Sigmoid colon (tissue), 7 donors: ENCODE data around the gene GPD1. TPM values are rescaled to one million over a fixed set of nuclear protein-coding genes. Genes with fewer than 3 reads are reported as not detected.
"Not testable (repeated sequence)": the region's sequence is repeated elsewhere in the genome, so short reads cannot be mapped to it uniquely, and the experiment has no call there.

ENCODE experiments used
- DNase-seq: peaks from one replicate; pipeline ENCODE4 v3.0.0-alpha.2; 2019
- H3K27ac ChIP-seq, 4 donors: fragments of 200-600 bp; sonication (generic); one replicate each; pipeline ENCODE4 v1.5.1; 2016 to 2019; ENCODE audit warnings: mild to moderate bottlenecking in 1 of 4
- H3K27me3 ChIP-seq, 3 donors: fragments of 200-600 bp; sonication (generic); one replicate each; pipeline ENCODE4 v1.5.1; 2019; ENCODE audit warnings: mild to moderate bottlenecking in 1 of 3
- H3K36me3 ChIP-seq, 4 donors: fragments of 200-600 bp; sonication (generic); one replicate each; pipeline ENCODE4 v1.5.1; 2016 to 2019
- H3K4me1 ChIP-seq, 4 donors: fragments of 200-600 bp; sonication (generic); one replicate each; pipeline ENCODE4 v1.5.1; 2017 to 2019
- H3K4me3 ChIP-seq, 4 donors: fragments of 200-600 bp; sonication (generic); one replicate each; pipeline ENCODE4 v1.5.1; 2017 to 2019; ENCODE audit warnings: mild to moderate bottlenecking in 2 of 4, moderate library complexity in 1 of 4
- H3K9me3 ChIP-seq, 4 donors: fragments of 200-600 bp in 3 of 4; sonication (generic) in 3 of 4; one replicate each; pipeline versions ENCODE4 v1.5.1 to v1.6.1; 2013 to 2019
- EP300 ChIP-seq, 4 donors: sonication (generic); formaldehyde crosslinking; IDR thresholded peaks; one replicate each; pipeline ENCODE4 v1.6.1; 2017; ENCODE audit warnings: antibody characterized with exemption in 4 of 4
- POLR2A ChIP-seq, 2 donors: fragments of 450-650 bp; IDR thresholded peaks; one replicate each; pipeline ENCODE4 v1.6.1; 2016; ENCODE audit warnings: antibody characterized with exemption in 2 of 2, mild to moderate bottlenecking in 2 of 2, moderate library complexity in 2 of 2
- POLR2AphosphoS5 ChIP-seq, 4 donors: sonication (generic); formaldehyde crosslinking; IDR thresholded peaks; one replicate each; pipeline ENCODE4 v1.6.1; 2017; ENCODE audit warnings: antibody characterized with exemption in 4 of 4
- WGBS, 2 donors: extraction: QIAGEN DNeasy Blood & Tissue Kit; methylation state at CpG; one replicate each; pipeline ENCODE4 v1.1.7; 2013; 5-methylcytosine and 5-hydroxymethylcytosine counted together
- intact Hi-C: fragments of 100-400 bp; cut with DNase I; formaldehyde crosslinking; loops from one replicate; pipeline ENCODE4 v1.15.1; 2023
- polyA plus RNA-seq, 3 donors: library from polyadenylated mRNA; stranded (reverse); fragments of 200-250 nt; gene quantifications; one replicate each; pipeline ENCODE4 v1.2.3, GENCODE V29; 2013
- total RNA-seq, 4 donors: library from RNA; depleted of rRNA; stranded (reverse); fragments of >200 nt; gene quantifications; one replicate each; pipeline ENCODE4 v1.1.0, GENCODE V29; 2016
- TF ChIP-seq, protein P1 (sequence below), 4 experiments: fragments of 450-650 bp in 3 of 4; fragments of 200-600 bp in 1 of 4; IDR thresholded peaks; one replicate each; pipeline ENCODE4 v1.5.1; 2016 to 2019; ENCODE audit warnings: antibody characterized with exemption in 4 of 4, mild to moderate bottlenecking in 3 of 4, moderate library complexity in 2 of 4
- donor health status: healthy with polysubstance abuse.
- donor health status: Bipolar disorder and iron deficiency.
- donor health status: healthy.

Gene GPD1
- total and polyA plus RNA-seq, 7 donors = 0.55 to 59.6 (median 3.0) TPM

- TF ChIP-seq POLR2A (IDR thresholded peaks at IDR 0.05) (no peak), POLR2AphosphoS5 (IDR thresholded peaks at IDR 0.05) (no peak), EP300 (IDR thresholded peaks at IDR 0.05) (no peak)
- TF ChIP-seq, protein P1, sequence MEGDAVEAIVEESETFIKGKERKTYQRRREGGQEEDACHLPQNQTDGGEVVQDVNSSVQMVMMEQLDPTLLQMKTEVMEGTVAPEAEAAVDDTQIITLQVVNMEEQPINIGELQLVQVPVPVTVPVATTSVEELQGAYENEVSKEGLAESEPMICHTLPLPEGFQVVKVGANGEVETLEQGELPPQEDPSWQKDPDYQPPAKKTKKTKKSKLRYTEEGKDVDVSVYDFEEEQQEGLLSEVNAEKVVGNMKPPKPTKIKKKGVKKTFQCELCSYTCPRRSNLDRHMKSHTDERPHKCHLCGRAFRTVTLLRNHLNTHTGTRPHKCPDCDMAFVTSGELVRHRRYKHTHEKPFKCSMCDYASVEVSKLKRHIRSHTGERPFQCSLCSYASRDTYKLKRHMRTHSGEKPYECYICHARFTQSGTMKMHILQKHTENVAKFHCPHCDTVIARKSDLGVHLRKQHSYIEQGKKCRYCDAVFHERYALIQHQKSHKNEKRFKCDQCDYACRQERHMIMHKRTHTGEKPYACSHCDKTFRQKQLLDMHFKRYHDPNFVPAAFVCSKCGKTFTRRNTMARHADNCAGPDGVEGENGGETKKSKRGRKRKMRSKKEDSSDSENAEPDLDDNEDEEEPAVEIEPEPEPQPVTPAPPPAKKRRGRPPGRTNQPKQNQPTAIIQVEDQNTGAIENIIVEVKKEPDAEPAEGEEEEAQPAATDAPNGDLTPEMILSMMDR (IDR thresholded peaks at IDR 0.05) = no peak
- Histone ChIP-seq H3K4me3 (no peak overlapping the region), H3K9me3 (no peaks in the 10 kb centered on the region), H3K27me3 (no peaks in the 10 kb centered on the region), H3K27ac (no peak overlapping the region), H3K36me3 (no peaks in the 10 kb centered on the region), H3K4me1 (peaks cover 0 to 14% (median 9%) of the 10 kb centered on the region in 4 donors)
- DNase-seq = no peak
- intact Hi-C loops = loop anchor here (10.0 kb wide), 2 partner anchors 215 to 235 kb away; no protein-coding TSS in a partner anchor
- 92 to 95% methylated on average over 5 of the region's 5 CpGs for WGBS, 2 donors
These were observed 24.0 kb upstream of the GPD1 start for GRCh38 chr12:50079771-50080170.

GRCh38 chr12:50081096-50081808 lies 22.6 kb upstream of the GPD1 start:
- no peak overlapping the region for H3K27ac ChIP-seq
- intact Hi-C loops = no loop called here

DNA sequence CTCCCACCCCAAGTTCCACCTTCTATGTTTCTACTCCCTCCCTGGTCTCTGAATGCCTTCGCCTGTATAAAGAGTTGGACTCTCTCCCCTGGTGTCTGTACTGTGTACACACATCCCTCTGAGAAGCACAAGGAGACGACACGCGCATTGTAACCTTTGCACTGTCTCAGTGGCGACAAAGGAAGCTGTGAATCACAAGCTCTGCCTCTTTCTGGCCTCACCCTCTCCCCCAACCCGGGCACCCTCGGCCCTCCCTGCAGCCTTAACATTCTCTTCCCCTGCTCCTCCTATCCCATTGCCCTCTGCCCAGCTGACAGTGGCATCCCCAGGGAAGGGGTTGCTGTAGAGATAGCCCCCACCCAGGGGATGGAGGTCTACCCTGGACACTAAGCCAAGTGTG lies 21.2 kb upstream of the GPD1 start:
- no peak overlapping the region for H3K27ac ChIP-seq
- no peaks in the 10 kb centered on the region for H3K27me3 ChIP-seq
- TF ChIP-seq, protein P1 (IDR thresholded peaks at IDR 0.05) = no peak
- TF ChIP-seq POLR2AphosphoS5 (IDR thresholded peaks at IDR 0.05) = no peak
- TF ChIP-seq POLR2A (IDR thresholded peaks at IDR 0.05) = no peak
- no peak for TF ChIP-seq EP300 (IDR thresholded peaks at IDR 0.05)
- H3K4me3 ChIP-seq = no peak overlapping the region
- H3K9me3 ChIP-seq = no peaks in the 10 kb centered on the region
- WGBS, 2 donors = 17 to 70% methylated on average over 7 of the region's 7 CpGs
- no peak for DNase-seq
- intact Hi-C loops = no loop called here
- H3K36me3 ChIP-seq = peaks cover 0 to 13% (median 11%) of the 10 kb centered on the region in 4 donors
- peaks cover 0 to 17% (median 11%) of the 10 kb centered on the region in 4 donors for H3K4me1 ChIP-seq

More at GRCh38 chr12:50081096-50081808, 22.6 kb upstream of the GPD1 start:
- Histone ChIP-seq H3K4me1 (peaks cover 0 to 15% (median 10%) of the 10 kb centered on the region in 4 donors), H3K9me3 (no peaks in the 10 kb centered on the region), H3K36me3 (no peaks in the 10 kb centered on the region), H3K27me3 (no peaks in the 10 kb centered on the region), H3K4me3 (no peak overlapping the region)
- no peak for DNase-seq
- 68 to 69% methylated on average over 46 of the region's 46 CpGs for WGBS, 2 donors
- TF ChIP-seq, protein P1 (IDR thresholded peaks at IDR 0.05) = no peak
- TF ChIP-seq POLR2AphosphoS5 (IDR thresholded peaks at IDR 0.05) (no peak), EP300 (IDR thresholded peaks at IDR 0.05) (no peak), POLR2A (IDR thresholded peaks at IDR 0.05) (no peak)

- intact Hi-C loops = no loop called here
- no peak for DNase-seq
- WGBS, 2 donors = 90 to 97% methylated on average over 1 of the region's 1 CpG
- Histone ChIP-seq H3K9me3 (no peaks in the 10 kb centered on the region), H3K4me3 (no peak overlapping the region), H3K27me3 (no peaks in the 10 kb centered on the region), H3K4me1 (peaks cover 0 to 17% (median 11%) of the 10 kb centered on the region in 4 donors), H3K27ac (no peak overlapping the region), H3K36me3 (peaks cover 0 to 18% (median 14%) of the 10 kb centered on the region in 4 donors)
- TF ChIP-seq POLR2A (IDR thresholded peaks at IDR 0.05) = no peak
- TF ChIP-seq EP300 (IDR thresholded peaks at IDR 0.05) = no peak
- TF ChIP-seq POLR2AphosphoS5 (IDR thresholded peaks at IDR 0.05) = no peak
- TF ChIP-seq, protein P1 (IDR thresholded peaks at IDR 0.05) = no peak
These were observed 20.5 kb upstream of the GPD1 start for GRCh38 chr12:50083301-50083700.

DNA sequence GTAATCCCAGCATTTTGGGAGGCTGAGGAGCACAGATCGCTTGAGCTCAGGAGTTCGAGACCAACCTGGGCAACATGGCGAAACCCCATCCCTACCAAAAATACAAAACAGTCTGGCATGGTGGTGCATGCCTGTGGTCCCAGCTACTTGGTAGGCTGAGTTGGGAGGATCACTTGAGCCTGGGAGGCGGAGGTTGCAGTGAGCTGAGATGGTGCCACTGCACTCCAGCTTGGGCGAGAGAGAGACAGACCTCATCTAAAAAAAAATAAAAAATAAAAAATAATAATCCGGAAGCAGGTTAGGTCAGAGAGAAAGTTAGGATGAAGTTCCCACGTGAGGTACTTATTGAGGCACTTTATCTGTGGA lies 19.4 kb upstream of the GPD1 start:
- H3K9me3 ChIP-seq, DNase-seq, H3K27me3 ChIP-seq: not testable (repeated sequence)
- peaks cover 0 to 24% (median 11%) of the 10 kb centered on the region in 4 donors for H3K4me1 ChIP-seq
- H3K27ac ChIP-seq = peak overlapping the region; percentile 96 to 99 (median 98)
- peaks cover 2 to 29% (median 24%) of the 10 kb centered on the region in 4 donors for H3K36me3 ChIP-seq
- peak overlapping the region; percentile 80 to 99 (median 90) for H3K4me3 ChIP-seq
- 40 to 48% methylated on average over 7 of the region's 7 CpGs for WGBS, 2 donors
- intact Hi-C loops = loop anchor here (2.0 kb wide), 2 partner anchors 26 to 82 kb away; partner anchors contain the start of gene CERS5
